DOHH2 (cell line): ENCODE results near the gene MRGPRD.

Experiments
- H3F3A ChIP-seq: fragments of 200-600 bp; sonication (generic), shearing (Covaris generic); 2 replicates; pipeline ENCODE4 v1.6.0; 2016; ENCODE audit warnings: antibody characterized with exemption, mild to moderate bottlenecking; ENCODE audit not compliant: control insufficient read depth, insufficient read depth
- H3K27ac ChIP-seq: fragments of 200-600 bp; sonication (generic); 2 replicates; pipeline ENCODE4 v1.5.1; 2014; ENCODE audit warnings: low read depth, mild to moderate bottlenecking, low read length, moderate library complexity
- H3K27me3 ChIP-seq: fragments of 200-600 bp; sonication (generic); 2 replicates; pipeline ENCODE4 v1.6.1; 2014; ENCODE audit warnings: mild to moderate bottlenecking, low read length, mixed read lengths; ENCODE audit not compliant: control insufficient read depth
- H3K36me3 ChIP-seq: fragments of 200-600 bp; sonication (generic); 2 replicates; pipeline ENCODE4 v1.6.1; 2014; ENCODE audit warnings: mild to moderate bottlenecking, low read length, moderate library complexity, mixed read lengths; ENCODE audit not compliant: control insufficient read depth
- H3K4me1 ChIP-seq: fragments of 200-600 bp; sonication (generic); 2 replicates; pipeline ENCODE4 v1.6.1; 2014; ENCODE audit warnings: mild to moderate bottlenecking, low read length, mixed read lengths; ENCODE audit not compliant: control insufficient read depth
- H3K4me2 ChIP-seq: fragments of 200-600 bp; sonication (generic); 2 replicates; pipeline ENCODE4 v1.6.0; 2014; ENCODE audit warnings: mild to moderate bottlenecking, low read length, moderate library complexity
- H3K4me3 ChIP-seq: fragments of 200-600 bp; sonication (generic); 2 replicates; pipeline ENCODE4 v1.5.1; 2014; ENCODE audit warnings: mild to moderate bottlenecking, low read length, mixed read lengths
- H3K79me2 ChIP-seq: fragments of 200-600 bp; sonication (generic); 2 replicates; pipeline ENCODE4 v1.6.1; 2014; ENCODE audit warnings: mild to moderate bottlenecking, low read length, mixed read lengths; ENCODE audit not compliant: control insufficient read depth
- H3K9me2 ChIP-seq: fragments of 200-600 bp; sonication (generic); replicated peaks from 2 replicates; pipeline ENCODE4 v1.6.1; 2014; ENCODE audit warnings: mild to moderate bottlenecking, low read length, mixed read lengths; ENCODE audit not compliant: control insufficient read depth
- H3K9me3 ChIP-seq: fragments of 200-600 bp; sonication (generic); 2 replicates; pipeline ENCODE4 v1.6.1; 2014; ENCODE audit warnings: antibody characterized with exemption, low read length, mixed read lengths; ENCODE audit not compliant: control insufficient read depth, insufficient read depth
- H4K20me1 ChIP-seq: fragments of 200-600 bp; sonication (generic); 2 replicates; pipeline ENCODE4 v1.6.0; 2014; ENCODE audit warnings: low read depth, mild to moderate bottlenecking, antibody characterized with exemption, low read length, moderate library complexity; ENCODE audit not compliant: control insufficient read depth, insufficient read depth
- CTCF ChIP-seq: fragments of 200-600 bp; sonication (generic); IDR thresholded peaks from one replicate; pipeline ENCODE4 v1.5.1; 2014; ENCODE audit warnings: antibody characterized with exemption, mild to moderate bottlenecking, low read depth, low read length; ENCODE audit not compliant: poor library complexity, severe bottlenecking
- EZH2phosphoT487 ChIP-seq: fragments of 200-600 bp; sonication (generic); IDR thresholded peaks from 2 replicates; pipeline ENCODE4 v1.6.1; 2017; ENCODE audit warnings: borderline replicate concordance, mild to moderate bottlenecking, antibody characterized with exemption, low read length, moderate library complexity, mixed read lengths

MRGPRD gene

GRCh38 chr11:69014898-69015549, 34.2 kb upstream of the MRGPRD start:
- Histone ChIP-seq H3K27me3 (peaks cover 4% of the 10 kb centered on the region; the same call in 1 of the 2 replicates), H3K4me3 (no peak overlapping the region), H4K20me1 (no peaks in the 10 kb centered on the region), H3K36me3 (no peaks in the 10 kb centered on the region), H3F3A (no peaks in the 10 kb centered on the region), H3K9me2 (no peaks in the 10 kb centered on the region), H3K79me2 (no peaks in the 10 kb centered on the region), H3K4me2 (no peak overlapping the region), H3K4me1 (no peaks in the 10 kb centered on the region), H3K9me3 (no peaks in the 10 kb centered on the region), H3K27ac (no peak overlapping the region)
- TF ChIP-seq EZH2phosphoT487 (no peak), CTCF (no peak)

DNA sequence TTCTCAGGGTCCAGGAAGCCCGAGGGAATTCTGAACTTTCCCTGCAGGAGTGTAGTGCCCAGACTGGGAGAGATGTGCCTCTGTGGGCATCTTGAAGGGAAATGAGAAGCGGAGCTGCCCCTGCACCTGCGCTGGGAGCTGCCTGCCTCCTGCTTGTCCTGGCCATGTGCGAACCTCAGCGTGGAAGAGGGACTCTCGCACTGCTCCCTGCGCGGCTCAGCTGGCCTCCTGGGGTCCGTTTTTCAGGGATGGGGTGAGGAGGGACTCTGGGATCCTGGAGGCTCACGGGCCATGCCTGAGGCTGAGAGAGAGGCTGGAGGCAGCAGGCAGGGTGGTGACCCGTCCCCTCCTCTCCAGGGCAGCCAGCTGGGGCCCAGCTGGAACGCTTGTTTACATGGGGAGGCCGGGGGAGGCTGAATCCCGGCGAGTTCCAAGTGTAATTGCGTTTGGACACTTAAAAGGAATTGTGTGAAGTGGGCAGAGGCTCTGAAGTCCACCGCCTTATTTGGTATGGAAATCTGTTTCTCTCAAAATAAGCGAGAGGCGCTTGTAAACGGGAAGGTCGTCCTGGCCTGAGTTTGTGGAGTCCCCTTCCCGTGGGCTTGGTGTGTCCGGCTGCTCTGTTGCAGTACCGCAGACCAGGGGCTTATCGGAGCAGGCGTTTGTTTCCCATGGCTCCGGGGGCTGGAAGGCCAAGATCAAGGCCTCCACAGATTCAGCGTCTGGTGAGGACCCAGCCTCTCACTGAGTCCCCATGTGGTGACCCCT, 33.5 kb upstream of the MRGPRD start:
- H3K4me2 ChIP-seq: no peak overlapping the region
- no peaks in the 10 kb centered on the region for H3F3A ChIP-seq
- no peak overlapping the region for H3K27ac ChIP-seq
- TF ChIP-seq EZH2phosphoT487 (no peak), CTCF (no peak)
- H3K9me3 ChIP-seq: no peaks in the 10 kb centered on the region
- H3K4me3 ChIP-seq: no peak overlapping the region
- no peaks in the 10 kb centered on the region for H3K79me2 ChIP-seq
- H3K27me3 ChIP-seq: peaks cover 4% of the 10 kb centered on the region; the same call in 1 of the 2 replicates
- H4K20me1 ChIP-seq: no peaks in the 10 kb centered on the region
- H3K4me1 ChIP-seq: no peaks in the 10 kb centered on the region
- no peaks in the 10 kb centered on the region for H3K9me2 ChIP-seq
- no peaks in the 10 kb centered on the region for H3K36me3 ChIP-seq

DNA sequence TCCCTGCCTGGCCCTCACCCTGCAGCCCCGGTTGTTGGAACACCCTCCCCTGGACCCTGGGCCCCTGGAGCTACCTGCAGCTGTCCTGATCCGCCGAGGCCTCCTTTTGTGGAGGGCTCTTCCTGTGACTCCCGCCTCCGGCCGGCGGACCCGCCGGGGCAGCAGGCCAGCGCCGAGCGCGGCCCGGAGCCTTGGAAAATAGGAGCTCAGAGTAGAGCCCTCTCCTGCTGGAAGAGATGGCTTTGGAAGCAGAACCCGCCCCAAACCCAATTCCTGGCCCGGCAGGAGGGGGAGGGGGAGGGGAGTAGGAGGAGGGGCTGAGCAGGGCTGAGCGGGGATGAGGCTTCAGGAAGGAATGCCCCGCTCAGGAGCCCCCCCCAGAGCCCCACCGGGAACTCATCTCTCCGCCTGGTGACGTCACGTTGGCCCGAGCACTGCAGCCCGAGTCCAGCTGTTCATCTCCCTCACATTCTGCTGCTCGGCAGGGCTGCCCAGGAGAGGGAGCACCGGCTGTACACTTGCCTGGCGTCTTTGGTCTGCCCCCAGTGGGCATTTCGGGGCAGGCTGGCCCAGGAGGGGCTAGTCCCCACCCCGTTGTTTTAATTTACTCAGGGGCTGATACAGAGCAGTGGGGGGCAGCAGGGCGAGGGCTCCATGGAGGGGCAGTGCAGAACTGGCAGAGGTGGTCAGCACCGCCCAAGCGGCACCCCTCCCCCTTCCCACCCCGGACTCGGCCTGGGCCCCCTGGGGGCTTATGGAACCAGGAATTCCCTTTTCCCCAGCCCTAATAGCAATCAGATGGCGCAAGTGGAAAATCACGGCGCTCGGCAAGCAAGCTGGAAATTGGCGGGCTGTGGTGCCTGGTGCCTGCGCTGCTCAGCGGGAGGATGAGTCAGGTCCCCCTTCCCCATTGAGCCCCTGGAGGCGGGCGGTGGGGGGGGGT, 32.5 kb upstream of the MRGPRD start, which contains the start of gene MRGPRF:
TSS of gene MRGPRF (minus strand) at position 238 of the 943 bp plus-strand sequence. CDS start 3,345 bp downstream, outside the sequence.
- Histone ChIP-seq H3F3A (no peaks in the 10 kb centered on the region), H3K9me3 (no peaks in the 10 kb centered on the region), H3K9me2 (no peaks in the 10 kb centered on the region), H4K20me1 (no peaks in the 10 kb centered on the region), H3K27ac (no peak within 1 kb of the TSS), H3K4me3 (no peak within 1 kb of the TSS), H3K4me2 (no peak within 1 kb of the TSS), H3K79me2 (no peaks in the 10 kb centered on the region), H3K36me3 (no peaks in the 10 kb centered on the region), H3K27me3 (peaks cover 4% of the 10 kb centered on the region; the same call in 1 of the 2 replicates), H3K4me1 (no peaks in the 10 kb centered on the region)
- TF ChIP-seq EZH2phosphoT487 (no peak), CTCF (no peak)
